Astrocyte of the cerebellum (primary cell): ENCODE results near the gene KCTD17.
A peak's percentile ranks its signal among the peaks of the same experiment; 100 is the strongest.

ENCODE experiments used
- DNase-seq: peaks from one replicate; pipeline ENCODE4 v3.0.0-alpha.2; 2011; ENCODE audit warnings: low read depth
- H3K4me3 ChIP-seq: 2 replicates; pipeline ENCODE4 v1.5.1; 2011; ENCODE audit warnings: mild to moderate bottlenecking, low read depth, low read length, moderate library complexity
- in situ Hi-C: cut with HindIII; loops from 2 replicates; pipeline ENCODE4 v1.10.0; 2017; ENCODE audit warnings: low sequenced_read_pairs
- TF ChIP-seq, protein P1 (sequence below): IDR thresholded peaks from 2 replicates; pipeline ENCODE4 v1.5.1; 2012; ENCODE audit warnings: low read length, low read depth, moderate library complexity, mild to moderate bottlenecking; ENCODE audit errors: missing control alignments

KCTD17 gene

DNA sequence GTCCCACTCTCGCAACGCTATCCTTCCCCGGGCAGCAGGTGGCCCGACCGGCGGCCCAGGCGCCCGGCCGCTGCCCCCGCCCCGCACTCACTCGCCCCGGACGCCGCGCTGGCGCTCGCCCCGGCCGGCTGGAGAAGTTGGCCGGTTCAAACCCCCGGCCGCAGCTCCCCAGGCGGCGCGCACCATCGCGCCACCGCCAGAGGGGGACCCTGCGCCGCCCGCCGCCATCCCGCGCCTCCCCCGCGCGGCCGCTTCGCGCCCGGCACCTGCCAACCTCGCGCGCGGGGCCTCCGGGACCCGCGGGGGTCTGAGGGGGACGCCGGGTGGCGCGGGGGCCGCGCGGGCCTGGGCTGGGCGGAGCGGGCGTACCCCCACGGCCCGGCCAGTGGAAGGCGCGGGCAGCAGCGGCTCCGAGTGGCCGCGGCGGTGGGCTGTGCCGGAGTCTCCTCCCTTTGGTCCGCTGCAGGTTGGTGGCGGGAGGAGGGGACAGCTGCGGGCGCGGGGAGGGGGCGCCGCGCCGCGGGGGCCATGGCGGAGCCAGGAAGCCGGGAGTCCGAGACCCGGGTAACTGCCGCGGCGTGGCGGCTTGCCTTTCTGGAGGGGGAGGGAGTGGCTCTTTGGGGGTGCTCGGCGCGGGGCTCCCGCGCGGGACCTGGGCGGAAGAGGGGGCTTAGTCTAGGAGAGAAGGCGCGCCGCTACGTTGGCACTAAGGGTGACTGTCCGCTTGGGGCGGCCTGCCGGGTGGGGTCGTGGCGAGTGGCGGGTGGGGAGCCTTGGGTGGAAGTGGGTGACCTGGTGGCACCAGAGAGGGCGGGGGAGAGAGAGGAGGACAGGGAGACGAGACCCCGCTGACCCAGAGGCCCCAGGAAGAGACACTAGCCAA is 32.0 kb upstream of the KCTD17 start, which contains the start of the genes MPST and TST:
TSS of gene MPST (plus strand) at position 434 of the 883 bp plus-strand sequence. CDS start at position 529, 95 bp downstream.
TSS of gene TST (minus strand) at position 139 of the 883 bp plus-strand sequence. CDS start 715 bp downstream, outside the sequence.
- no peak for DNase-seq
- in situ Hi-C loops, result no loop called here
- TF ChIP-seq, protein P1, sequence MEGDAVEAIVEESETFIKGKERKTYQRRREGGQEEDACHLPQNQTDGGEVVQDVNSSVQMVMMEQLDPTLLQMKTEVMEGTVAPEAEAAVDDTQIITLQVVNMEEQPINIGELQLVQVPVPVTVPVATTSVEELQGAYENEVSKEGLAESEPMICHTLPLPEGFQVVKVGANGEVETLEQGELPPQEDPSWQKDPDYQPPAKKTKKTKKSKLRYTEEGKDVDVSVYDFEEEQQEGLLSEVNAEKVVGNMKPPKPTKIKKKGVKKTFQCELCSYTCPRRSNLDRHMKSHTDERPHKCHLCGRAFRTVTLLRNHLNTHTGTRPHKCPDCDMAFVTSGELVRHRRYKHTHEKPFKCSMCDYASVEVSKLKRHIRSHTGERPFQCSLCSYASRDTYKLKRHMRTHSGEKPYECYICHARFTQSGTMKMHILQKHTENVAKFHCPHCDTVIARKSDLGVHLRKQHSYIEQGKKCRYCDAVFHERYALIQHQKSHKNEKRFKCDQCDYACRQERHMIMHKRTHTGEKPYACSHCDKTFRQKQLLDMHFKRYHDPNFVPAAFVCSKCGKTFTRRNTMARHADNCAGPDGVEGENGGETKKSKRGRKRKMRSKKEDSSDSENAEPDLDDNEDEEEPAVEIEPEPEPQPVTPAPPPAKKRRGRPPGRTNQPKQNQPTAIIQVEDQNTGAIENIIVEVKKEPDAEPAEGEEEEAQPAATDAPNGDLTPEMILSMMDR, result no peak
- H3K4me3 ChIP-seq, result peak within 1 kb of the TSS; percentile 86

DNA sequence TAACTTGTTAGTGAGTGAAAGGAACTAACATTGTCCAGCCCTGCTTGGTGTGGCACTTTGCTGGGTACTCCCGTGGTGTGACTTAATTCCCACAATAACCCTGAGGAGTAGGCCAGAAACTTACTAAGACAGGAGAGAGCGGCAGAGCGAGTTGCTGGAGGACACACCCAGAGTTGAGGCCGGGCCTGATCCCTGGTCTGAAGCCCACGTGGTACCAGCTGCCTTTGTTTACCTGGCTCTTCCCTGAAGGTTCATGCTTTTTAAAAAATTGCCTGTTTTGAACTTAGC is 31.4 kb upstream of the KCTD17 start:
- peak overlapping the region; percentile 86 for H3K4me3 ChIP-seq
- no peak for DNase-seq
- in situ Hi-C loops, result no loop called here
- TF ChIP-seq, protein P1, result no peak

DNA sequence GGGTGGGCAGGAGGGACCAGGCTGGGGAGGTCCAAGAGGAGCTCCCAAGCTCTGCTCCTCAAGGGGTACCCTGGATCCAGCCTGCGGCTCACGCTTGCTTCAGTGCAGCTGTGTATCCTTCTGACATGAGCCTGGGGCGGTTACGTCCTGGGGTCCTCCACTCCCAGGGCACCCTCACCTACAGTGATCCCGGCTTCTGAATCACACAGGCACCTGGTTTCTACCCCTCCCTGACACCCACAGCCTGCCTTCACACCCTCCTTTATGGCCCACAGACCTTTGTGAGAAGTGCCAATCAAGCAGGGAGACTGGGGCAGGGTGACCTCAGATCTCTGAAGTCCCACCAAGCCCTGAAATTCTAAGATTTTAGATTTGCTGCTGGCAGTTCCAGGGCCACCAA is 30.5 kb upstream of the KCTD17 start:
- no peak for DNase-seq
- TF ChIP-seq, protein P1, result no peak
- no peak overlapping the region for H3K4me3 ChIP-seq
- in situ Hi-C loops, result no loop called here

DNA sequence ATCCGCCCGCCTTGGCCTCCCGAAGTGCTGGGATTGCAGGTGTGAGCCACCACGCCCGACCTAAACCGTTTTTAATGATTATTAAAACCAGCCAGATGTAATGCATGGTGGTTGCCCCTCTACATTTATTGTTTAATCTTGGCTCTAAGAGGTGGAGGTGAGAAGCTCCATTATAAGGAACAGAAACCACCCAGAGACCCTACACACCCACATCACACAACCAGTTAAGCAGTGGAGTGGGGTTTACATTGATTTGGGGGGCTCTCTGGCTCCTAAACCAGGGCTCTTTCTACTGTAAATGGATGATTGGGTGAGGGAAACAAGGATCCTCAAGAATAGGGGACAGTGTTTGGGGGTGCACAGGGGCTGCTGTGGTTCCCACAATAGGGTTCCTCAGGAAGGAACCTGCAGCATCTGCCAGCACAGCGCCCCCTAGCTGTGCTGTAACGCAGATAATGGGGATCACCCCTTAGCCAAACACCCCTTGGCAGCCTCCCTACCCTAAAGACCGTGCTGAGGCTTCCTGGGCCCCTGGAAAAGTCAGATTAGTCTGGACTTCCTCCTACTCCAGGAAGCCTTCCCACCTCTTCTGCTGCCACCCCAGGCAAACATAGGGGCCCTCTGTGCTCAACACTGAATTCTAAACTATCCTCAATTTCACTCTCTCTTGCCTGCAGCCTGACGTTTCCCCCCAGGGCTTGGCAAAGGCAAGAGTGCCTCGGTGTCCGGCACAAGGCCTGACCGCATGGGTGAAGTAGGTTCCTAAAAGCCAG is 29.6 kb upstream of the KCTD17 start:
- H3K4me3 ChIP-seq, result no peak overlapping the region
- TF ChIP-seq, protein P1, result peak; percentile 73
- DNase-seq, result no peak
- in situ Hi-C loops, result no loop called here

DNA sequence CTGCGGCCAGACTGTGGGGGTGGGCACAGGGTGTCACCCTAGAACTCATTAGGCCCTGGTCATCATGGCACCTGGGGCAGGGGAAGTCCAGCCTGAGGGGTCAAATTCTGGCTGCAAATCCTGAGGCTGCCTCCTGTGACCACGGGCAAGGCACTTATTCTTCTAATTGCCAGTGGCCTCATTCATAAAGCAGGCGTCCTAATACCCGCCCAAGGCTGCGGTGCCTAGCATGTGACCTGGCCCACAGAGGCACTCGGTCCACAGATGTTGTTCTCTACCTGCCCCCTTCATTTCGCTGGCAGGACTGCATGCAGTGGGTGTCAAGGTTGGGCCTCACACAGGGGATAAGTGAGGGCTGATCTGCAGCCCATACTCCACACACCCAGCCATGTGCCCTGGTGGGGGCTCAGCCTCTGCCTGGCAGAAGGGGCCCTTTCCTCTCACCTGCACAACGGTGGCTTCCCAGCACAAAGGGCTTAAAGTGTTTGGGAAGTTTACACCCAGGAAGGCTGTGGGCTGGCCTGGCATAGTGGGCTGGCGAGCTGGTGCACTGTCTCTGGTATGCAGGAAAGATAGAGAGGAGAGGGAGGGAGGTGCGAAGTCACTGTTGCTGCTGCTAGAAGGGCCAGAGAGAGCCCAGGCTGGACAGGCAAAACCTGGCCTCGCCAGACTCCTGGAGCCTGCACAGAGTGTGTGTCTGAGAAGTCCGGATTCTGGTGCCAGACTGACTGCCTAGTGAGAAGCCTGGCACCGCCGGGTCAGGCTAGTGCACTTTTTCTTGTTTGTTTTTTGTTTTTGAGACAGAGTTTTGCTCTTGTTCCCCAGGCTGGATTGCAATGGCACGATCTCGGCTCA is 28.8 kb upstream of the KCTD17 start:
- DNase-seq, result no peak
- H3K4me3 ChIP-seq, result no peak overlapping the region
- in situ Hi-C loops, result no loop called here
- TF ChIP-seq, protein P1, result no peak
